Fibroblast of lung (primary cell): Measurements from ENCODE around the gene PCDH12.

ENCODE experiments used
- CTCF ChIP-seq, 2 donors: IDR thresholded peaks in 1 of 2; conservative IDR thresholded peaks in 1 of 2; 1 replicate in 1 of 2; 2 replicates in 1 of 2; pipeline ENCODE4 v1.5.1; 2011 to 2012; ENCODE audit warnings: low read length in 2 of 2, control low read depth in 1 of 2, inconsistent platforms in 1 of 2, low read depth in 1 of 2, mild to moderate bottlenecking in 1 of 2
- EZH2 ChIP-seq: IDR thresholded peaks from 2 replicates; pipeline ENCODE4 v1.5.1; 2012; ENCODE audit warnings: low read length, control low read depth, mild to moderate bottlenecking; ENCODE audit errors: missing control alignments

- TF ChIP-seq EZH2 (no peak), CTCF (conservative IDR thresholded peaks at IDR 0.05 in 1 of 2, IDR thresholded peaks at IDR 0.05 in 1 of 2; ENCODE audit: low read depth in 1 of 2, low read length in 2 of 2) (no peak)
Observed at GRCh38 chr5:141952020-141952419, 6.0 kb downstream of the PCDH12 start.
